Adipose tissue (tissue), 3 donors: Measurements from ENCODE around the gene ADTRP. TPM values are rescaled to one million over a fixed set of nuclear protein-coding genes. Genes with fewer than 3 reads are reported as not detected.

Experiments used
- H3K27ac ChIP-seq: one replicate; pipeline ENCODE4 v1.5.1; 2013; ENCODE audit warnings: low read depth, low read length
- WGBS, 3 donors: extraction: QIAGEN DNeasy Blood & Tissue Kit; methylation state at CpG; one replicate each; pipeline ENCODE4 v1.1.7; 2013; 5-methylcytosine and 5-hydroxymethylcytosine counted together
- polyA plus RNA-seq, 3 donors: library from polyadenylated mRNA; stranded (reverse); fragments of 200-250 nt; gene quantifications; one replicate each; pipeline ENCODE4 v1.2.3, GENCODE V29; 2013
- donor health status: healthy with polysubstance abuse.
- donor health status: Bipolar disorder and iron deficiency.
- donor health status: healthy.

Gene ADTRP
- polyA plus RNA-seq, 3 donors, result 0.18 to 2.3 (median 1.1) TPM

- H3K27ac ChIP-seq, result no peak overlapping the region
- WGBS, 3 donors, result 69 to 89% (median 80%) methylated on average over 4 of the region's 4 CpGs
Measured at GRCh38 chr6:11740875-11741274, 37.7 kb downstream of the ADTRP start.

DNA sequence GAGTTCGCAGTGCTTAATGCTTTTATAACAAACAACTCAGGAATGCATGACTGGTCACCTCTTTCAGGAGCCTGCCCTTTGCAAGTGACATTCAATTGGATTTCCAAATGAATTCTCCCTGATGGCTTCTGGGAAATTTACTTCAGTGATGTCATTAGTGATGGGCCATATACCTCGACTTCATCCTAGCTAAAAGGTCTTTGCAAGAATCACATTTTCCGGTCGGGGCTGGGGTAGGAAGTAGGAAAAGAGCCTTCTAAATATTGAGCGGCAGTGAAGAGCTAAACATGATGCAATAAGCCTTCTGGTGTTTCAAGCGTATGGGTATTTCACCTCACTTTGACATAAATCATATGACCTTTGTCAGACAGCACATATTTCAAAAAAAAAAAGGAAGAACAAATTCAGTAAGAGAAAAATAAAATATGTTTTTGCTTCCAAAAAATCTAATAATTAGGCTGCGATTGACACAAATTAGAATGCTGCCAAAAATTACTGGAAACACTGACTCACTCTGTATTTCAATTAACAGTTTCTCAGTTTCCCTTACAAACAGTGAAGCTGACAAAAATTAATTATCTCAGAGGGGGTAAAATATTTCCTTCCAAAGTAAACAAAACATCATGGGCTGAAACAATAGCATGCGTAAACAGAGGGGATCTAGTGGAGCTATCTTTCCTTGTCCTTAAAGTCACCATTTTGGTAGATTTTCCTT lies 39.8 kb downstream of the ADTRP start:
- H3K27ac ChIP-seq, result no peak overlapping the region
- WGBS, 3 donors, result 55 to 70% (median 62%) methylated on average over 8 of the region's 8 CpGs

- WGBS, 3 donors, result 78 to 97% (median 94%) methylated on average over 3 of the region's 3 CpGs
- H3K27ac ChIP-seq, result no peak overlapping the region
Measured at GRCh38 chr6:11738234-11738633, 40.4 kb downstream of the ADTRP start.

- 83 to 92% (median 89%) methylated on average over 7 of the region's 7 CpGs for WGBS, 3 donors
- no peak overlapping the region for H3K27ac ChIP-seq
Measured at GRCh38 chr6:11736601-11737000, 42.0 kb downstream of the ADTRP start.

GRCh38 chr6:11734861-11735613 lies 43.6 kb downstream of the ADTRP start:
- no peak overlapping the region for H3K27ac ChIP-seq
- WGBS, 3 donors, result 58 to 69% (median 67%) methylated on average over 6 of the region's 6 CpGs

- 40 to 75% (median 45%) methylated on average over 12 of the region's 12 CpGs for WGBS, 3 donors
- H3K27ac ChIP-seq, result no peak overlapping the region
Measured at GRCh38 chr6:11732036-11732631, 46.5 kb downstream of the ADTRP start.

- 19 to 80% (median 67%) methylated on average over 3 of the region's 3 CpGs for WGBS, 3 donors
- H3K27ac ChIP-seq, result no peak overlapping the region
Measured at GRCh38 chr6:11731423-11731822, 47.2 kb downstream of the ADTRP start.

- WGBS, 3 donors, result 78 to 89% (median 88%) methylated on average over 2 of the region's 2 CpGs
- no peak overlapping the region for H3K27ac ChIP-seq
Measured at GRCh38 chr6:11730641-11731040, 48.0 kb downstream of the ADTRP start.

GRCh38 chr6:11729076-11729475 lies 49.5 kb downstream of the ADTRP start:
- no peak overlapping the region for H3K27ac ChIP-seq
- WGBS, 3 donors, result 56 to 77% (median 71%) methylated on average over 8 of the region's 8 CpGs

DNA sequence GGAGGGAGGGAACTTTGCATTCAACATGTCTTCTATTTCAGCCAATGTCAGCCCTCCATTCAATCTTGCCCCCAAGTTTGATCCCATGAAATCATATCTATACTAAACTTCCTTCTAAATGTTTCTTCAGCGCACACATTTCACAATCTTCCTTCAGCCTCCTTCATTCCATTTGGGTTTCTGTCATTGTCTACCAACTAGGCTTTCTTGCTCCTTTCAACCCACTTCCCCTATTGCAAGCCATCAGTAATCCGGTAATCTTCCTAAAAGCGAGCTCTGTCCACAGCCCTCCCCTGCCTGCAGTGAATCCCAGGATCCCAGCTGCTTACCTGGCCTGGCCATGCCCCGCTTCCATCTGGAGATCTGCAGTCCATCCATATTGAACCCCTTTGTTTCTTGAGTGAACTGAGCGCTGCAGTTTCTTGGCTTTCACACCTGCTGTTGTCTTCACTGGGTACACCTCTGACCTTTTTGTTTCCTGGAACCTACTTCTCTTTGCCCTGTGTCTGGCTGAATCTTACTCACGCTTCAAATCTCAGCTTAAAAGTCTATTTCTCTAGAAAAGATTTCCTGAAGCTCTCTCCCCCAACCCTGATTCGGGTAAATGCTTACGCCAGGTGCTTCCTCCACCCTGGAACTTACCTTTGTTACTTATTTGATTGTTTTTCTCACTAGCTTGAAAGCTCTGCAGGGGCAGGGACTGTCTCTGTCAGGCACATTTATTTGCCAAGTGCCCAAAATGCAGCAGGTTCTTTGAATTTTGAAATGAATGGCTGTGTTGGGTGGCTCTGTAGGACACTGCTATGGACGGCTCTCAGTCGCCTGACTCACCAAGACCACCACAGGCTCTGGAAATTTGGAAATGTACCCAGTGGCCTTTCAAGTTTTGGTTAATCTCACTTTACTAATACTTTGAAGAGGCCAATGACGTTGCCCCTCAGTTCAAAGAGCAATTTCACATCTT lies 50.3 kb downstream of the ADTRP start:
- H3K27ac ChIP-seq, result no peak overlapping the region
- 66 to 88% (median 68%) methylated on average over 11 of the region's 11 CpGs for WGBS, 3 donors

DNA sequence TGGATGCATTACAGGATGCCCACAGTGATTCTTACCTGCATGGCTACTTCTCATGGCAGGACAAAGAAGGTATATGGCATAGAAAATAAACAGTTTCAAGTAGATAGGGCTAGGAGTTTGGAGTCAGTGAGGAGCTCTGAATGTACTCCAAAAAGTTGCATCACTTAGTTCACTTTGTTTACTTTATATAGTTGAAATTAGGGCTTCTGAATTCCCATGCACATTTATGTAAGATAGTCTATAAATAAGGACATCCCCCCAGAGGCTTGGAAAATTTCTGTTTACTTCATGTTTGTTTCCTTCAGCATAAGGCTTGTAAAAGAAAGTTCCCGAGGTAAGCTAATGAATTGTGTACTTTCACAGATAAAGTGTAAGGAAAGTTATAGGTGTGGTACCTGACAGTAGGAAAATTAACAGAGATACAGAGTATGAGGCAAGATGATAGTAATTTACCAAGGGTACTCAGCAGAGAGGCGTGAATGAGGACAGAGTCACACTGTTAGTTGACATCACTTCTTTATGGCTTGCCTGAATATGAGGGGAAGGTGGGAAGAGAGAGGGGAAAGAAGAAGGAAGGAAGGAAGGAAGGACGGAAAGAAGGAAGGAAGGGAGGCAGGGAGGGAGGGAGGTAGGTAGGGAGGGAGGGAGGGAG lies 51.1 kb downstream of the ADTRP start:
- 41 to 52% (median 51%) methylated on average over 2 to 3 of the region's 3 CpGs for WGBS, 3 donors
- H3K27ac ChIP-seq, result no peak overlapping the region

GRCh38 chr6:11724286-11724685 lies 54.3 kb downstream of the ADTRP start:
- H3K27ac ChIP-seq, result no peak overlapping the region
- WGBS, 3 donors, result 92 to 96% (median 96%) methylated on average over 4 of the region's 4 CpGs

DNA sequence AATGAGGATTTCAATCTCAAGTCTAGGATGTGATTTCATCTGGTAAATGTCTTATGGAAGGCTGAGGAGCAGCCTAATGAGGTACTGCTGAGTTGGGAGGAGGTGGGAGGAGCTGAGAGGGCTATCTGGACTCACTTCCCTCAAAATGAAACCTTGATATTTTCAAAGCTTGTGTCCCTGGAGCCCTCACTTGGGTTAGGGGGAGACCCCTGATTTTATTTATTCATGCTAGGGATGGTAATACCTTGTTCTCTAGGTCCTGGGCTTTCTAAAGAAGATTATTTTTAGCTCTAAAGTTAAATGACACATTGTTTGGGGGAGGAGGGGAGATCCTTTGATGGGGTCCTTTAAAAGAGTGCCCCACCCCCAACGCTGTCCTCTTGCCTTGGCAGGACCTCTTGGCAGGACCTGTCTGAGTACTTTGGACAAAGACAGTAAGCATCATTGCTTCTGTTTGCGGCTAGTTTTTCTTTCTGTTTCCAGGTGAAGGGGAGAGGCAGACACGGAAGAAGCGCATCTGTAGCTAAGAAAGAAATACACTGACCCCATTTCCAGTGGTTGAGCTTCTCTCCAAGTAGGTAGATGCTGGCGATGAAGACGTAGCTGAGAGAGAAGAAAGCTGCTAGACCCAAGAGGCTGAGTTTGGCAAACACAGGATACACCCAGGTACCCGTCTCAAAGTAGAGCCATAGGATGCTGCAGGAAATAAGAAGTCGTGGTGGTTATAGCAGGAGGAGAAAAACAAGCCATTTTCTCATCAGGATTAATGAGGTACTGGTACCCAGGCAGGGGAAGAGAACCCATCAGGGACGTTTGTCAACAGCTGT lies 55.6 kb downstream of the ADTRP start:
- WGBS, 3 donors, result 81 to 83% (median 82%) methylated on average over 9 of the region's 9 CpGs
- H3K27ac ChIP-seq, result no peak overlapping the region

DNA sequence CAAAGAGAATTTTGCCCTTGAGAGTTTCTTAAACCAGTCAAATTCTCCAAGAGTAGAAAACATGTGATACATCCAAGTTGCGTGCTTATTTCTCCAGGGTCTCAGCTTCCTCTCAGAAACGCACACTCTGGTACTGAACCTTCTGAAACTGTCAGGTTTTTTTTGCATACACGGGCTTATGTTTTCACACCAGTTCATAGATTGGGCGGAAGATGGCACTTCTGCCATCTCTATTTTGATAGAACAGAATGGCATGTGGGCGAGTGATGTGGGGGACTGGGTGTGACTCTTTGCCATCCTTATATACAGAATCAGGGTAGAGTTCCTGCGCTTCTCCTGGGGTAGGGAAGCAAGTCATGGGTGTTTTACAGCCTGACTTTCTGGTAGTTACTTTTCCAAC lies 56.4 kb downstream of the ADTRP start:
- WGBS, 3 donors, result 86 to 94% (median 87%) methylated on average over 6 of the region's 6 CpGs
- no peak overlapping the region for H3K27ac ChIP-seq

DNA sequence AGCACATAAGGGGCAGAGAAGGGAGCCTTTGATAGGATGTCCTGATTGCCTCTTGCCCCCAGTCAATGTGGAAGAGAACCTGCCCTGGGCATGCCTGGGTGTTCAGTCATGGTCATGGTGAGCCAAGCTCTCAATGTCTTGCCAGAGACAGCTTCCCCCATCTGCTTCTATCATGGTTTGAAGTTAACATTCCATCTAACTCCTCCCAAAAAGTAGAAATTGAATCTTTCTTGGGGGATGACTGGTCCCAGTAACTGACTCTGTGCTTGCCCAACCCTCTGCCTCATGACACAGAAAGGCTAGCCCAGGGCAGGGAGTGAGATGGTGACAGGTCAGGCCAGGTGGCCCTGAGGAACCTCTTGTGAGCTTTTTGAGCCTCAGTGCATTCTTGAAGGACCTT lies 60.1 kb downstream of the ADTRP start:
- H3K27ac ChIP-seq, result no peak overlapping the region

DNA sequence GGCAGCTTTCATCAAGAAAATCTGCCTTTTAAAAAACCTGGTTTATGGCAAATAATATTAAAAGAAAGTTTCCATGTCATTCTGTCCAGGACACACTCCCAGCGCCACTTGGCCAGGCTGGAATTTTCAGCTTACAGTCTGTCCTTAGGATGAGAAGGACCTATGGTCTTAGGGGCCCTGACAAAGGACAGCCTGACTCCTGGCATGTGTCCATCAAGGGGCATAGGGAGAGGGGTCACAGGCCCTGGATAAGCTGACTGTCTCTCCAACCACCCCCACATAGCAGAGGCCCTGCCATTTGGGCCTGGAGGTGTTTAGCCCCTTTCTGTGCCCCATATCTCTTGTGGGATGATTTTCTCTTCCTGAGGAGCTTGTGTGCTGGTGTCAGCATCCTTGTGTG lies 60.6 kb downstream of the ADTRP start:
- 98 to 100% (median 100%) methylated on average over 1 of the region's 1 CpG for WGBS, 3 donors
- H3K27ac ChIP-seq, result no peak overlapping the region

- H3K27ac ChIP-seq, result no peak overlapping the region
Measured at GRCh38 chr6:11714798-11715285, 63.8 kb downstream of the ADTRP start.
